Measurements from ENCODE around the gene CACNA1D.

GRCh38 chr3:53594276-53594675 lies 99.9 kb downstream of the CACNA1D start:
- TF ChIP-seq POLR2AphosphoS5 (IDR thresholded peaks at IDR 0.05; ENCODE audit: low read depth, low read length) (no peak), POLR2A (IDR thresholded peaks at IDR 0.05; ENCODE audit: low read depth, low read length) (no peak), TAF1 (IDR thresholded peaks at IDR 0.05; ENCODE audit: borderline replicate concordance, low read depth, low read length) (no peak)

Data from GM12892 (cell line).